Measurements from ENCODE around the gene INTS14.
"Not testable (repeated sequence)": the region's sequence is repeated elsewhere in the genome, so short reads cannot be mapped to it uniquely, and the experiment has no call there.

- TF ChIP-seq, protein P1, sequence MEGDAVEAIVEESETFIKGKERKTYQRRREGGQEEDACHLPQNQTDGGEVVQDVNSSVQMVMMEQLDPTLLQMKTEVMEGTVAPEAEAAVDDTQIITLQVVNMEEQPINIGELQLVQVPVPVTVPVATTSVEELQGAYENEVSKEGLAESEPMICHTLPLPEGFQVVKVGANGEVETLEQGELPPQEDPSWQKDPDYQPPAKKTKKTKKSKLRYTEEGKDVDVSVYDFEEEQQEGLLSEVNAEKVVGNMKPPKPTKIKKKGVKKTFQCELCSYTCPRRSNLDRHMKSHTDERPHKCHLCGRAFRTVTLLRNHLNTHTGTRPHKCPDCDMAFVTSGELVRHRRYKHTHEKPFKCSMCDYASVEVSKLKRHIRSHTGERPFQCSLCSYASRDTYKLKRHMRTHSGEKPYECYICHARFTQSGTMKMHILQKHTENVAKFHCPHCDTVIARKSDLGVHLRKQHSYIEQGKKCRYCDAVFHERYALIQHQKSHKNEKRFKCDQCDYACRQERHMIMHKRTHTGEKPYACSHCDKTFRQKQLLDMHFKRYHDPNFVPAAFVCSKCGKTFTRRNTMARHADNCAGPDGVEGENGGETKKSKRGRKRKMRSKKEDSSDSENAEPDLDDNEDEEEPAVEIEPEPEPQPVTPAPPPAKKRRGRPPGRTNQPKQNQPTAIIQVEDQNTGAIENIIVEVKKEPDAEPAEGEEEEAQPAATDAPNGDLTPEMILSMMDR (conservative IDR thresholded peaks at IDR 0.05; ENCODE audit: low read depth, low read length): not testable (repeated sequence)
- not testable (repeated sequence) for TF ChIP-seq EZH2 (IDR thresholded peaks at IDR 0.05; ENCODE audit: low read length, unreplicated experiment); EZH2phosphoT487 (IDR thresholded peaks at IDR 0.05; ENCODE audit: borderline replicate concordance, low read length)
Measured at GRCh38 chr15:65552851-65553250, 58.1 kb downstream of the INTS14 start.

Data from PC-3 (cell line).